GM18502 (cell line): ENCODE results near the gene ENPP1.
"Not testable (repeated sequence)": the region's sequence is repeated elsewhere in the genome, so short reads cannot be mapped to it uniquely, and the experiment has no call there.

Source experiments
- ATAC-seq: cut with Tn5 transposase; IDR thresholded peaks from one replicate; pipeline ENCODE4 v1.9.1; 2021; ENCODE audit warnings: mild to moderate bottlenecking; ENCODE audit not compliant: unreplicated experiment, poor library complexity

The ENPP1 gene

DNA sequence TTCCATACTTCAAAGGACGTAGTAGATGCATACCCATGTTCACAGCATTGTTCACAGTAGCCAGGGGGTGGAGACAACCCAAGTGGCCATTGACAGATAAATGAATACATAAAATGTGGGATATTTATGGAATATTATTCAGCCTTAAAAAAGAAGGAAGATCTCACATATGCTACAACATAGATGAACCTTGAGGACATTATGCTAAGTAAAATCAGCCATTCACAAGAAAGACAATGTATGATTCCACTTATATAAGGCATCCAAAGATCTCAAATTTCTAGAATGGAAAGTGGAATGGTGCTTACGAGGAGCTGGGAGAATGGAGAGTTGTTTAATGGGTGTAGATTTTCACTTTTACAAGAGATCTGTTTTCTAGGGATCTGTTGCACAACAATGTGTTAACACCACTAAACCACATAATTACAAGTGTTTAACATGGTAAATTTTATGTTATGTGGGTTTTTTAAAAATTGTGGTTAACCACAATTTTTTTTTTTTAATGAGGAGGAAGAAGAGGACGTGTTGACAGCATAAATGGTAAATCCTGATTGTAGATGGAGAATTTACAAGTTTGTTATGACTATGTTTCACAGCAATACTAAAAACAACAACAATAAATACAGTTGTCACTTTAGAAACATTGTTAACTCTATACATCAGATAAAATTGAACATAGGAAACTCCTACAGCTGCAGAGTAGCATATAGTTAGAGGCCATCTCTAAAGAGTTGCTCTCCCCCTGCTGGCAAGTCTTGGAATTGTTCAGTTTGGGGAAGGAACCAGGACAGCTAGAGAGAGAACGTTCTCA, 101.8 kb downstream of the ENPP1 start:
- ATAC-seq: peak; percentile 99

DNA sequence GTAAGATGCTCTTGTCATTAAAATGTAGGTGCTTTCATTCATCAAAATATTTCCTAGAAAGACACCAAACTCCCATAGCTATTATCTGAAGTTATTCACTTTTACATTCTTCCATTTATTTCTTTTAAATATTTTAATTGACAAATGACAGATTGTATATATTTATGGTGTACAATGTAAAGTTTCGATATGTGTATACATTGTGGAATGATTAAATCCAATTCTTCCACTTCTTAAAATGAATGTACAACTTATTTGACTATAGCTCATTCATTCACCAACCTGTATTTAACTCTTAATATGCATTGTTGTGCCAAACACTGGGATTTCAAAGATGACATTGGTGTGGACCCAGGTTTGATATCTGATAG, 102.4 kb downstream of the ENPP1 start:
- ATAC-seq: peak; percentile 17

DNA sequence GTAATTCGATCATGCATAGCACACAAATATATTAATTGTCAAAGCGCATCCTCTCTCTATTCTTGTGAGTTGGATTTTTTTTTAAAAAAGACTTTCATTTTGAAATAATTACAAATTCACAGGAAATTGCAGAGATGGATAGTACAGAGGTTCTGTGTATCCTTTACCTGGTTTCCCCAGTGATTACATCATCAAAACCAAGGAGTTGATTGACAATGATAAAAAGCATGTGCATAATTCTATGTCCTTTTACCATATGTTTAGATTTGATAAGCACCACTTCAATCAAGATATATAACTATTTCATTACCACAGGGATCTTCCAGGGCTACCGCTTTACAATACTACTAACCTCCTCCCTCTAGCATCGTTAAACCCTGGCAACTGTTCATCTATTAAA, 103.1 kb downstream of the ENPP1 start:
- ATAC-seq: no peak

DNA sequence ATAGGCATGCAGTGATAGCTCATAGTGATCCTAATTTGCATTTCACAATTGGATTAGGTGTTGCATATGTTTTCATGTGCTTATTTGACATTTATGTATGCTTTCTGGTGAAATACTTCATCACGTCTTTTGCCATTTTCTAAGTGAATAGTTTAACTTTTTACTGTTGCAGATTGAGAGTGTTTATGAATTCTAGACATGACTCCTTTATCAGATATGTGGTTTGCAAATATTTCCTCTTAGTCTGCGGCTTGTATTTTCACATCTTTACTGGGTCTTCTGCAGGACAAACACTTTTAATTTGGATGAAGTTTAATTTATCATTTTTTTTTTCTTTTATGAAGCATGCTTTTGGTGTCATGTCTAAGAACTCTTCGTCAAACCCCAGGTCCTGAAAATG, 104.1 kb downstream of the ENPP1 start:
- no peak for ATAC-seq

DNA sequence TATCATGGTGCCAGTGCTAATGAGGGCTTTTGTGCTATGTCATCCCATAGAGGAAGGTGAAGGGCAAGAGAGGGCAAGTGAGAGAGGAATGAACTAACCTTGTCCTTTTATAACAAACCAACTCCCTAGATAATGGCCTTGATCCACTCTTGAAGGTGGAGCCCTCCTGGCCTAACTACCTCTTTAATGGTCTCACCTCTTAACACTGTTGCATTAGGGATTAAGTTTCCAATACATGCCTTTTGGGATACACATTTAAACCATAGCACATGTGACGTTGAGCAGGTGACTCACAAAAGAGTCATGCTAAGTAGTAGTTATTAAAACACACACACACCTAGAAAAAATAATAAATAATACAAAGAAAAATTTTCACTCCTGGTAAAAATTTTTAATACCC, 106.4 kb downstream of the ENPP1 start:
- ATAC-seq: no peak

DNA sequence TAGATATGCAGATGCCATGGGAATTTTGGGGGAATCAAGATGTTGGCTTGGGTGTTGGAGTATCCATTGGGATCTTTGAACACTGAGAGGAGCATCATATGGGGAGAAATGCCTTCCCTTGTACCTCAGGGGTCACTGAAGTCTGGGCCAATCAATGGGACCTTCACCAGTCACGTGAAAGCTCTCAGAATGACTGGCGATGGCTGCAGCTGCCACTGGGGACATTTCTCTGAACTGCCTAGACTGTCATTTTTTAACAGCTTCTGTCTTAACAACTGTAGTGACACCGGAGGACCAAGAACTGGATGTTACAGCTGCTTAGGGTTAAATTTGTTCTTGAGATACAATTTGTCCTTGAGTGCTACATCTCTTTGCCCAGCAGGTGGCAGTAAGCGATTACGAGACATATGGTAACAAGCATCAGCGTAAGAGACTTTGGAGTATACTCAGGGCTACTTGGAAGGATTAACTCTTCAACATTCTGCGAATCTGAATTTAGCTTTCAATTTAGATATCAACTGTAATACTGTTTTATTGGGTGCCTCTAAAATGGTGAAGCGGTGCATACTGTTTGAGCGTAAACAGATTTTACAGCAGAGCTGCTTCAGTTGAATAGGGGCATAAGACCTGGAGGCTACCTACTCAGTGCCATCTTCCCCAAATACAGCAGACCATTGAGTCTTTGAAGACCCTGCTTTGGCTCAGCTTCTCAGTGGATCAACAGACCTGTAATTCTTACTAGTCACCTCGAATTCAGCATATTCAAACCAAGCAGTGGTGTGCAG, 107.3 kb downstream of the ENPP1 start:
- ATAC-seq: peak; percentile 88

DNA sequence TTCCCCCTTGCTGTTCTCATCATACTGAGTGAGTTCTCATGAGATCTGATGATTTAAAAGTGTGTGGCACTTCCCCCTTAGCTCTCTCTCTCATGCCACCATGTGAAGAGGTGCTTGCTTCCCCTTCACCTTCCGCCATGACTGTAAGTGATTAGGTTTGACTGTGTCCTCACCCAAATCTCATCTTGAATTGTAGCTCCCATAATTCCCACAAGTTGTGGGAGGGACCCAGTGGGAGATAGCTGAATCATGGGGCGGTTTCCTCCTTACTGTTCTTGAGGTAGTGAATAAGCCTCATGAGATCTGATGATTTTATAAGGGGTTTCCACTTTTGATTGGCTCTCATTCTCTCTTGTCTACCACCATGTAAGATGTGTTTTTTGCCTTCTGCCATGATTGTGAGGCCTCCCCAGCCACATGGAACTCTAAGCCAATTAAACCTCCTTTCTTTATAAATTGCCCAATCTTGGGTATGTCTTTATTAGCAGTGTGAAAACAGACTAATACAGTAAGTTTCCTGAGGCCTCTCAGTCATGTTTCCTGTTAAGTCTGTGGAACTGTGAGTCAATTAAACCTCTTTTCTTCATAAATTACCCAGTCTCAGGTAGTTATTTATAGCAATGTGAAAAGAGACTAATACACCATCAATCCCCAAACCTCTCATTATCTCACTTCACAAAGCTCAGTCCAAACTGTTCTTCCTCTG, 108.4 kb downstream of the ENPP1 start:
- ATAC-seq: not testable (repeated sequence)

DNA sequence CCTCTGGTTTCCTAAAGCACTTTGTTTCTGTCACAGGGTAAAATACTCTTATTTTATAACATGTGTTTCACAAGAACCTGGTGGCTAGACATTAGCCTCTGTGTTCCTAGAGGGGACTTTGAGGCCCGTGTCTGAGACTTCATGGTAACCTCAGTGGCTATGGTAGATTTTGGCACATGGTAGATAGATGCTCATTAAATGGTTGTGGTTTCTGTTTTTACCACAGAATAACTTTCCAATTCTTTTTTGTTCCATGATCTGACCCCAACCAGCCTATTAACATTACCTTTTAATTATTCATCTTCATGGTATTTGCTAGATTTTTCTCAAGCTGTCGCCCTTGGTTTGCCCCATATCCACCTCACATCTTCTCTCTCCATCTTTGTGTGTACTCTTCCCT, 109.0 kb downstream of the ENPP1 start:
- no peak for ATAC-seq

DNA sequence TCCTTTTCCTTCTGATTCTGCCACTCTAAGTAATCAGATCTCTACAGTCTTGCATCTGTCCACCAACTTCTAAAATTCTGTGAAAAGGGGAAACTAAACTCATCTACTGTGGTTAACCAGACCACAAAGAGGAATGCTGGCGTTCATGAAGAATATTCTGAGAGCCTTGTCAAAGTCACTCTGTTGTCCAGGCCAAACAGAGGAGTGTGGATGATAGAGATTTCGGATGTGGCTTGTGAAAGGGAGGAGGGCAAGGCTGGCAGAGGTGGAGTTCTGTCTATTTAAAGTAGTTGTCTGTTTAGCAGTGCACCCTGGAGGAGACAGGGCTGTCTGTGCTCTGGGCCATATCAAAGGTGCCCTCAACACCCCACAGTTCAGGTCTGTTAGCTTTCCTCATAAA, 109.5 kb downstream of the ENPP1 start:
- no peak for ATAC-seq

DNA sequence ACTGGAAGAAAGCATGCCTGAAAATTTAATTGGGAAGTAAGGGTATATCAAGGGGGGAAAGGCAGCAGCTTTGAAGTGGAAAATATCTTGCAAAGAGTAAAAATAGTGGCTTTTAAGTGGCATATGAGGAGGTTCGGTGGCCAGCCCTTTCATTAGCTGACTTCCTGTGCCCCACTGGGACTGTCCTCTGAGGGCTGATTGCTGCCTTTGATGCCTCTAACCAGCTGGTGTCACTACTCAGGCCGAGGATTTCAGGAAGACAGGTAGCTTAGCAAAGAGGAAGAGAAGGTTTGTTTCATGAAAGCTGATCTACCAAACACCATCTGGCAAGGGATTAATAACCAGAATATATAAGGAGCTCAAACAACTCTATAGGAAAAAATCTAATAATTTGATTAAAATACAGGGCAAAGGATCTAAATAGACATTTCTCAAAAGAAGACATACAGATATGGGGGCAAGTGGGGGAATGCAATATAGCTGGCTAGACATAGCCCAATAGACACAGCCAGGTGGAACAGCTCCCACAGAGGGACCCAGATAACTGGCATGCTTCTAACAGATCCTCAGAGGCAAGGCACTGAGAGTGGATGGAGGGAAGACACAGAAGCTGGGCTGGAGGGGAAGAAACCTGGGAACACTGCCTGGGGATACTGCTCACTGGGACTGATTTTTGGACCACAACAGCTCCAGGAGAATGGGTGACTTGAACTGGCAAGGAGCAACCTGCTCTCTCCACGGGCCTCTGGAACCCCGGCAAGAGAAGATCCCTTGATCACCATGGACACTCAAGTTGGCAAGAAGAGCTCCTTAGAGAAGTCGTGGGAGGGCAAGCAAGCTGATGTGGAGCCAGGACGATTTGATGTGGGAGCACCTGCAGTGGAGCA, 110.2 kb downstream of the ENPP1 start:
- ATAC-seq: no peak

DNA sequence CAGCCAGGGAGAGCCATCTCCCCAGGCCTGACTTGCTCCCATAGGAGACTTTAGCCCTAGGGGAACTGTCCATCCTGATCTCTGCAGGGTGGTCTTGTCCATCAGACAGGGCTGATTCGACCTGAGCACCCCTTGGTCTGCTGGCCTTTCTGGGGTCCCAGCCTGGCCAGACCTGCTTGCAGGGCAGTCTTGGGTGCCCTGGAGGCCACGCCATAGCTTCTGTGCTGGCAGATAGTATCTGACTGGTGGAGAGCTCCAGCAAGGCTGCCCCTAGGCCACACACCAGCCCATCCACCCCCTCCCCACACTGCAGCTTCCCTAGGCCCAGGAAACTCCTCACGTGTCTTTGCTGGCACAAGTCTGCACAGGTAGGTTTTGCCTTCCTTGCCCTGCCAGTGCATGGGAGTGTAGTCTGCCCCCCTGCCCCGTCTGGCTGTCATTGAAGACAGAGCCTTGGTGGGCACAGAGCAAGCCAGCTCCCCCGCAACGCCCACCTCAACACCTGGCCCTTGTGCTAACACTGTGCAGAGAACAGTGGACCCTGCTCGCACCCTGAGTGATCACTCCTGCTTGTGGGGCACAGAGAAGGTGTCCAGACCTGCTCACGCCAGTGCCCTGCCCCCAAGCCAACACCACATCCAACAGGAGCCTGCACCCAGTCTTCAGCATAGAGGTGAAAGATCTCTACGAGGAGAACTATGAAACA, 111.0 kb downstream of the ENPP1 start:
- no peak for ATAC-seq

DNA sequence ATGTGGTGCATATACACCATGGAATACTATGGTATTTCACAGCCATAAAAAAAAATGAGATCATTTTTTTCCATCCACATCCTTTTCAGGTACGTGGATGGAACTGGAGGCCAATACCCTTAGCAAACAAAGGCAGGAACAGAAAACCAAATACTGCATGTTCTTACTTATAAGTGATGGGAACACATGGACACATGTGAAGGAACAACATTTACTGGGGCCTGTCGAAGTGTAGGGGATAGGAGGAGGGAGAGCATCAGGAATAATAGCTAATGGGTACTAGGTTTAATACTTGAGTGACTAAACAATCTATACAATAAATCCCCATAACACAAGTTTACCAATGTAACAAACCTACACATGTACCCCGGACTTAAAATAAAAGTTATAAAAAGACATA, 112.8 kb downstream of the ENPP1 start:
- ATAC-seq: no peak

DNA sequence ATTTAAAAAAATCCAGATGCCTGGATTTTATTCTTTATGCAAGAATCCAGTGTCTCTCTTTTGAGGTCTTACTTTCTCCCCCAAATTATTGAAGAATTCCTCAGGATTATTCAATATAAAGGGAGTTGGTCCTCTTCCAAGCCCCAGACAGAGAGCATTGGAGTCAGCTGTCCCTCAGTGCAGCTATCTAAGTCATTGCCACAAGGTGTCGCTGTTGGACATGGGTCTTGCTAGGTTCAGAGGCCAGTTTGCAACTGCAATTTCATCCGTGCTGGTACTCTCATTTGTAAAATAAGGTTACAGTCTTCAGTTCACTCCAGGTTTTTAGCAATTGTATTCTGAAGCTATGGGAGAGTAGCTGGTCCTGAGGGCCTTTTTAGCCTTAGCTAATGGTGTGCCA, 115.5 kb downstream of the ENPP1 start:
- ATAC-seq: peak; percentile 60

DNA sequence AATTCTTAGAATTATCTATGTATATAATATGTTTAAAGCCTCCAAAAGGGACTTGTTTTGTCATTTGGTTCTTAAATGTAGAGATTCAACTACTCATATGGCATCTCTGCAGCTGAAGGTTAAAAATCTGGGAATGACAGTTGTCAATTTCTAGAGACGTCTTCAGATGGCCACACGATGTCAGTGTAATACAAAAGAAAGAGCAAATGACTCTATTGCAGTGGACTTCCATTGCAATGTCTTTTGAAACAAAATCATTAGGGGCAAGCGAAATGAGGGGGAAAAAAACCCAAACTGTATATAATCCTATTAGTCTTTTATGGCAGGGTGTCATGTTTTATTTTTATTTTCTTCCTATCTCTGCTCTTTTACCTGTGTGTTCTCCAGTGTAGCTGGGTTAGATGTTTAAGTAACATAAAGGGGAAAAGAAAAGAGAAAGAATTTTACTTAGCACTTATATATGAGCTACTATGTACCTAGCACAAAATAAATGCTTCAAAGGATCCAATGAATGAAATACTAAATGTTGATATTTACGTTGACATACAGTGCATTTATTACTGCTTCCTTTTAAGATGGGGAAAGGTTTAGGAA, 117.2 kb downstream of the ENPP1 start:
- ATAC-seq: no peak

DNA sequence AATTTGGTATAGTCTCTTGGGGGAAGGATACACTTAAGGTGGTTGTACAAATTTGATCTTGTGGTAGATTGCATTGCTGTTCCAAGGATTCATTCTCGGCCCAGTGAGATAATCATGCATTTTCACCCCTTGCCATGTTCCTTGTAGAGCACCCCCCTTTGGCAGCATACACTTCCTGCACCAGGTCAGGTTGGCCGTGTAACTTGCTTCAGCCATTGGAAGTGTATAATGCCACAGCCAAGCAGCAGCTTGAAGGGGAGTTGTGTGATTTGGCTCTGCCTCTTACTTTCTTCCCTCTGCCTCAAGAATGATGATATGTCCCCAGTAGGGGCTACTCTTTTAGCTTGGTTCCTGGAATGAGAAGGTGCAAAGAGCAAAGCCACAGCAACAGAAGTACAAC, 121.4 kb downstream of the ENPP1 start:
- ATAC-seq: no peak

DNA sequence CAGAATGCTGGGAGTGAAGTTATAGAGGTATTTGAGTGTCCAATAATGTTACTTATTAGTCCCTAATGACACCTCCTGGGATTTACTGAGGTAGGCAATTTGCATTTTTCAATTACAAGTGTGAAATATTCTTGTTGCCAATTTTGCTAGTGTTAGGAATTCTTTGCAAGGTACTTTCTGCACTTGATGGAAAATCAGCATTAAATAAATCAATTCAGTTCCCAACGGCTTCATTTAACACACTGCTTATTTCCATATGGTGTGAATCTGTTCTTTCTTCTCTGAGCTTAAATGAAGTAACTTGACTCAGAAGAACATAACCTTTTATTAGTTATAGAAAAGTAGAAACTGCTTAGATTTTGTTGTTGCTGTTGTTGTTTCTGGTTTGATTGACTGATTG, 122.2 kb downstream of the ENPP1 start:
- ATAC-seq: no peak

DNA sequence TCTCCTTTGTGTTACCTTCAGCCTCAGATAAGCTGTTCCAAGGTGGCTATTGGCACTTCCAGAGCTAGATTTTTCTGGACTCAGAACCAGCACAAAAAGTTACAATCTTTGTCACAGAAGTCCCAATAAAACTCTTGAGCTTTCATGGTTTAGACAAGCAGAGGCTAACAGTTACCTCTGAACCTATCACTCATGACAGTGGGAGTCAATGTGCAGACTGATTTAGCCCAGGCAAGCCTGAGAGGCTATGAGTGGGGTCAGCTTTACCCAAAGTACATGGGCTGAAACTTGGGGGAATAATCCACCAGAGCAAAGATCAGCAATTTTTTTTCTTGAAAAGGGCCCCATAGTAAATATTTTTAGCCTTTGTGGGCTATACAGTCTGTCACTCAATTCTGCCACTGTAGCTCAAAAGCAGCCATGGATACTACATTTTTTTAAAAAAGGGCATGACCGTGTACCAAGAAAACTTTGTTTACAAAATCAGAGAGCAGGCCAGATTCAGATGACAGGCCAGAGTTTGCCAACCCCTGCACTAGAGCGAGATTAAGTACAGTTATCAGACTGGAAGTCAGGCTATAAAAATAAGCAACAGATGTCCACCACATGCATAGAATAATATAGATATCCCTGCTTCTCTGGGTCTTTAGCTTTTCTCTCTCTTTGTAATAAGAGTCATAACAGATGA, 123.4 kb downstream of the ENPP1 start:
- ATAC-seq: no peak

DNA sequence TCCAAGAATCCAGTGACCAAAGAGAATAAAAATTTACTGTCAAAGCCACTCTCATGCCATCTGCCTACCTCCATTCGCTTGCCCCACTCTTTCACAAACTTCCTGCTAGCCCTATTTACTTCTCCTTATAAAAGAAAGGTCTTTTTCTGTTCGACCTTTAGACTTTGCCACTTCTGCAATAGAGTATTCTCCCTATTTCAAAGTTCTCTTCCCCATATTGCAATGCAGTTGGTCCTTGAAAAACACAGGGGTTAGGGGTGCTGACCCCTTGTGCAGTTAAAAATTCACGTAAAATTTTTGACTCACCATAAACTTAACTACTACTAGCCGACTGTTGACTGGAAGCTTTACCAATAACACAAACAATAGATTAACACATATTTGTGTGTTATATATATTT, 128.3 kb downstream of the ENPP1 start:
- ATAC-seq: no peak

DNA sequence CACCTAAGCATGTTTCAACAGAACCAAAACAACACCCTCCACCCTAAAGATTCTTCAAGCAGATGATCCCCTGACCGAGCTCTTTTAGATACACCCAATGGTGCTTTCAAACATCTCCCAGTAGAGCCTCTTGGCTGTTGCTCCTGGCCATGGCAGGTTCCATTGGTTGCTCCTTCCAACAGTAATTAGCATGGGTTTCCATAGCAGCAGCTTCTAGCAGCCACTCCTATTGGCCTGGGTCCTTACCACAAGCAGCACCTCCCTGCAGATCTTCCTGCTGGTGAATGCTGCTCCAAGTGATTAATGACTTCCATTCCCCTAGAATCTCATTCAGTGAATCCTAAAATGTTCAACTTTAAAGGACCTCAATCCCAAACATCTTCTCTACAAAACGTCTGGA, 129.4 kb downstream of the ENPP1 start:
- ATAC-seq: no peak
